GM19463 (cell line): ENCODE results near the gene ISCU.
"Not testable (repeated sequence)": the region's sequence is repeated elsewhere in the genome, so short reads cannot be mapped to it uniquely, and the experiment has no call there.

ENCODE experiments used
- ATAC-seq: cut with Tn5 transposase; IDR thresholded peaks from one replicate; pipeline ENCODE4 v1.9.1; 2021; ENCODE audit warnings: mild to moderate bottlenecking, moderate library complexity; ENCODE audit not compliant: unreplicated experiment

ISCU gene

GRCh38 chr12:108542320-108542719 is 20.1 kb upstream of the ISCU start:
- ATAC-seq = no peak

DNA sequence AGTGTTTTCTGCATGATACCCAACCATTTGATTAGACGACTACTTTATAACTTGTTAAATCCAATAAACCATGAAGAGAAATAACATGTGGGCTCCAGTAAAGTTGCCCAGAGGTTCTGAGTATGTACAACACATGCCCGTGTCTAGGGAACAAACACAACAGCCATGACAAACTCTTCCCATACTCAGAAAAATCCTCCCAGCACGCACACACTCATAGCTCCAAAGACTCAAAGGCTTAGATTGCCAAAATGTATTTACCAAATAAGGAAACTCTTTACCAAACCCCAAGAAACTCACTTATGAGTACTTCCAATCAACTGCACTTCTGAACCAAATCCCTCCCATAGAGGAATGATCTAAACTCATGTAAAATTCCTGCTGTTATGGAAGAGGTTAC is 18.7 kb upstream of the ISCU start:
- ATAC-seq = no peak

- no peak for ATAC-seq
Observed at GRCh38 chr12:108547686-108548085, 14.7 kb upstream of the ISCU start.

DNA sequence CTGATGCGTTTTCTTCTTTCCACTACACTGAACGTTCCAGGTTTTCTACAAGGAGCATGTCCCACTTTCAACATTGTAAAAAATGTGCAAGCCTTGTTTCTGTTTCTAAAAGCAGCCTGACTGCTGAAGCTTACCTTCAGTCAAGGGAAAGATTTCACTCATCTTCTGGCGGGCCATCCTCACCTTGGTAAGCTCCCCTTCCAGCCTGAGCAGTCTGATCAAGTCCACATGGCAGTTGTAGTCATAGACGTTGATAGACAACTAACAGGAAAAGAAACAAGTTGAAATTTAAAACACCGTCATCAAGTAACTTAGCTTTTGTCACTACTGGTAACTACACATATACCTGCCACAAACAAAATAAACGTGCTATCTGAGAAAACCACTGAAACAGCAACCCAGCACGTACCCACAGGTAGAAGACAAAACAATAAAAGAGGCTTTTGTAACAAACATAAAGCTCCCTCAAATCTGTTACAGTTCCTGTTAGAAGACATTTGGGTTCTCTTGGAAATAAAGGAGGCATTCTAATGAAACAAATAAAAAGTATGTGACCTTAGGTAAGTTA is 13.4 kb upstream of the ISCU start:
- no peak for ATAC-seq

- no peak for ATAC-seq
Observed at GRCh38 chr12:108551535-108551934, 10.9 kb upstream of the ISCU start.

DNA sequence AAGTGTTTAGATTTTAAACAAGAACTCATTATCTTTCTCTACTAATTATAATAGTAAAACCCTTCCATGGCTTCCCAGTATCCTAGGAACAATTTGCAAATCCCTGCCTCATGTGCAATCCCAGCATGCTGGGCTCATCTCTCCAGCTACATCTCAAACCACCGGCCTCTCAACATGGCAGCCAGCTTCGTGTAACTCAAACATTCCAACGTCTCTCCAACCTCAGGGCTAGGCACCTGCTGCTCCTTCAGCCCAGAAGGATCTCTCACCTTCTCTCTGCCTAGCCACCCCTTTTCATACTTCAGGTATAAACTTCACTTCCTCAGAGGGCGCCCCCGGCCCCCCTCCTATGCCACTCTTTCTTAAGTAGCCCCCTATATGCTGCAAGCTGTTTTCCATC is 8.6 kb upstream of the ISCU start:
- no peak for ATAC-seq

- ATAC-seq = not testable (repeated sequence)
Observed at GRCh38 chr12:108555383-108555782, 7.0 kb upstream of the ISCU start.

DNA sequence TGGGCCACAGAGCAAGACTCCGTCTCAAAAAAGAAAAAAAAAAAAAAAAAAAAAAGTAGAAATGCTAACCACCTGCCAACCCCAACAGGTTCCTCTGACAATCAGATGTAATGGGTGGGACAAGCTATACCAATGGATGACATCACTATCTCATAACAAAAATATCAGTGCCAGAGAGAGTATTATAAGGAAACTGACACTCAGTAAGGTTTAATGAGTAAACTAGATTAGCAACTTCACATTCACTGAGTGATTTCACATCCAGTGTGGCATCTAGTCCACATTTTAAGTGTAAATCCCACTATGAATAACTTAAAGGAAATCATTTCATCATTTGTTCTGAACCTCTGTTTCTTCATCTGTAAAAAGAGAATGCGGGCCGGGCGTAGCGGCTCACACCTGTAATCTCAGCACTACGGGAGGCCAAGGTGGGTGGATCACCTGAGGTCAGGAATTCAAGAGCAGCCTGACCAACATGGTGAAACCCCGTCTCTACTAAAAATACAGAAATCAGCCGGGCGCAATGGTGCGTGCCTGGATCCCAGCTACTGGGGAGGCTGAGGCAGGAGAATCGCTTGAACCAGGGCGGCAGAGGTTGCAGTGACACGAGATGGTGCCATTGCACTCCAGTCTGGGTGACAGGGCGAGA is 3.3 kb upstream of the ISCU start:
- no peak for ATAC-seq

DNA sequence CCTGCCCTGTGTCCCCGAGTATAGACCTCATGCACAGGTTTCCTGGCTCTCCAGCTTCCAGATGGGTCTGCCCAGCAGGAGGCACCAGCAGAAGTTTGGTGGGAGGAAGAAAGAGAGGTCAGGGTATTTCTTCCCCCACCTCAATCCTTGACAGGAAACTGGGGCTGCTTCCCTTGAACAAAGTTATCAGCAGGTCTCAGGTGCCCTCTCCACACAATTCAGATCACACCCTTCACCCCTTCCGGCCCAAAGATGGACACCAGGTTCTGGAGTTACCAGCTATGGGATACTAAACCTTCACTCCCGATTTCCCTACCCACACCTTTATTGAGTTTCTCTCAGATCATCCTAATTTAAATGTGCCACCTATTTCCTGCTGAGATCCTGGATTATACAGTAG is 2.6 kb upstream of the ISCU start:
- no peak for ATAC-seq

GRCh38 chr12:108560321-108560721 is 2.1 kb upstream of the ISCU start:
- ATAC-seq = no peak

DNA sequence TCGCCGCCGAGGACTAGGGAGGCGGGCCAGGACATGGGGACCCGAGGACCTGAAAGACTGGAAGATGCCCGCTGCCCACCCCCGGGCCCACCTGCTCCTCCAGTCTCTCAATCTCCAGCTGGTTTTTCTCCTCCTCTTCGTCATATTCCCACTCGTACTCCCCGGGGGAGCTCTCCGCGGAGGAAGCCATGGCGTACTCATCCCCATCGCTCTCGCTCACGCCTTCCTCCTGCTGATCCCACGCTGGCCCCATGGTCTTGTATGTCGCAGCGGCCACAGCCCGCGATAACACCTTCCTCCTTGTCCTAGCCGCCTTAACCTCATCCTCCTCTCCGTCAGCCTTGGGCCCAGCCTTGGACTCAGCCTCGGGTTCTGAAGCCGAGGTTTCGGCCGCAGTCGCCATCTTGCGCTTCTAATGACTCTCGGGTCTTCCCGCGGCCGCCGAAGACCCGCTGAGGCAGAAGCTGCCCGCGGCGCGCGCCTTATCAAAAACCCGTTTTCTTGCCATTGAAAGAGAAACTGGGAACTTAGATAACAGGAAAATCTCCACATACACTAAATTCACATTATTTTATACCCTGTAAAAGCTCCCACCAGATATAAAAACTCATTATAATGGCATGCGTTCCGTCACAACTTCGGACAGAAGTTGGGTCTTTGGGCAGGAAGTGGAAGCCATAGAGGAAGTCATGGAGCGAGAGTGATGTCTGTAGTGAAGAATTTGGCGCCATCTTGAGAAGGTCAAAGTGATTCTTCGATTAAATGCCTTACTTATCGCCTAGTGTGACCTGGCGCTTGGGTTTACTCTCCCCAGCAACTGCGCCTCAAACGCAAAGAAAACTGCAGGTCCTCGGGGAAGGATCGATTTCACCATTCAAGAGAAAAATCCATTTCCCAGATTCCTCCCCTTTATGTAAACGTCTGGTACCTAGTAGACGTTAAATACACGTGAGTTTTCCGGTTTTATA is 1.4 kb upstream of the ISCU start, which contains the start of gene SART3:
TSS of gene SART3 (minus strand) at position 422 of the 968 bp plus-strand sequence. CDS start at position 403, 19 bp downstream.
- peak; percentile 34 for ATAC-seq

DNA sequence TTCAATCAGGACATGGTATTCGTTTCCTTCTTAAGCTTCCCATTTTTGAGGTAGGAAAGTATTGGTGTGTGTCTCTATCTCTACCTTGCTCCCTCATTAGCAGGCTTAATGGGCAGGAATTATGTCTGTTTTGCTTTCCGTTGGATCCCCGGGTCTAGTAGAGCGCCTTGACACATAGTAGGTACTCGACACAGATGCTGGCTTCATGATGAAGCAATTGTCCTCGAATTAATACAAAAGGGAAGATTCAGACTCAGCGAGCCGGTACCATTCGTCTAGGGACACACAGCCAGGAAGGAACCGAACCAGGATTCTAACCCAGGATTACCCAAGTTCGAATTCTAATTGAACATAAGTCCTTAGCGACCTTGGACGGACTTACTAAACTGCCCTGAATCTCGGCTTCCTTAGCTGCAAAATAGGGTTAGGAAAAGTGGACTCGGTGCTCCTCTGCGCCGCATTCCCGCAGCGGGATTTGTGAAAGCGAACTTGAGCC is 496 bp upstream of the ISCU start:
- ATAC-seq = no peak

- peak; percentile 40 for ATAC-seq
Observed at GRCh38 chr12:108563136-108563803, 874 bp downstream of the ISCU start.

DNA sequence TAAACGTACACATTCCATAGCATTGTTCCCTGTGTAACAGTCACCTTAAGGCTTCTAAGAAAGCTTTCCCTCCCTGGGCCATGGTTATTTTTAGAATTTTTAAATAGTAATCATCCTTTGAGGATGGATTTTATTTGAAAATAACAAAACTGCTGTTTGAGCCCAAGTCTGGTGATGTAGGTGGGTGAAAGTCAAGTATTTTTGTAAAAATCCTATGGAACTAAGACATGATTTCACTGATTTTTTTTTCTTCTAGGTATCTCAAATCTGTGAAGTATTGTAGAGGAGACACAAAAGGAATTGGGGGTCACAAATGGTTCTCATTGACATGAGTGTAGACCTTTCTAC is 1.4 kb downstream of the ISCU start:
- ATAC-seq = no peak

GRCh38 chr12:108564724-108565123 is 2.3 kb downstream of the ISCU start:
- ATAC-seq = no peak

GRCh38 chr12:108565146-108565545 is 2.8 kb downstream of the ISCU start:
- ATAC-seq = no peak

DNA sequence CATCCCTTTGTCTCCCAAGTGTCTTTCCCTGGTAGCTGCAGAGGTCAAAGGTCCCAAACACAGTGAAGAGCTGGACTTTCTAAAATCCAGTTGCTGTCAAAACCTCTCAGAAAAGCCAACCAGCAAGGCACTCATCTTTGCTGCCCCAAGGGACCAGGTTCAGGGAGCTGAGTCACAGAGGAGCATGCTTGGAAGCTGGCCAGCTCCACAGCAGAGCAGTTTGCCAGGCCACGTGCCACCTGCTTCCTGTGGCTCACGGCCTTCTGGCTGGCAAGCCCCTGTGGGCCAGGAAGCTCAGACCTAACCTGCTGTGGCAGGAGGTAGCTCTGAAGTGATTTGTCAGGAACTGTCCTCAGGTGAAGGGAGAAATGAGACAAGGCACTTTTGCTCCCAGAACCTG is 3.6 kb downstream of the ISCU start:
- no peak for ATAC-seq

DNA sequence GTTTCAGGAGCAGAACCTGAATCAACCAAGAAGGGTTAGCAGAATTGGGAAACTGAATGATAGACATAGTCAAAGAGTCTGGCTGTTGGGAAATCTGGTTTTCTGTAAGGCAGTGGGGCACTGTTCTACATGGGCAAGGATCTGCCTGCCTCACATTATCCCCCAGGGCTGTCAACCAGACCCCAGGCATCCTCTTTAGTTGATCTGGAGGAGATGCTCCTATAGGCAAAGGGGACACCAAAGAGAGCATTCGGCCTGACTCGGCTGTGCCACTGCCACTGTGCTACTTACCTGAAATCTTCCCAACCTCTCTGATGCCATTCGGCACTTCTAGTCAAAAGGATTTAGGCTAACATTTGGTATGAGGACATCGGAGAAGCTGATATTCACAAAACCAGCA is 4.1 kb downstream of the ISCU start:
- ATAC-seq = no peak

DNA sequence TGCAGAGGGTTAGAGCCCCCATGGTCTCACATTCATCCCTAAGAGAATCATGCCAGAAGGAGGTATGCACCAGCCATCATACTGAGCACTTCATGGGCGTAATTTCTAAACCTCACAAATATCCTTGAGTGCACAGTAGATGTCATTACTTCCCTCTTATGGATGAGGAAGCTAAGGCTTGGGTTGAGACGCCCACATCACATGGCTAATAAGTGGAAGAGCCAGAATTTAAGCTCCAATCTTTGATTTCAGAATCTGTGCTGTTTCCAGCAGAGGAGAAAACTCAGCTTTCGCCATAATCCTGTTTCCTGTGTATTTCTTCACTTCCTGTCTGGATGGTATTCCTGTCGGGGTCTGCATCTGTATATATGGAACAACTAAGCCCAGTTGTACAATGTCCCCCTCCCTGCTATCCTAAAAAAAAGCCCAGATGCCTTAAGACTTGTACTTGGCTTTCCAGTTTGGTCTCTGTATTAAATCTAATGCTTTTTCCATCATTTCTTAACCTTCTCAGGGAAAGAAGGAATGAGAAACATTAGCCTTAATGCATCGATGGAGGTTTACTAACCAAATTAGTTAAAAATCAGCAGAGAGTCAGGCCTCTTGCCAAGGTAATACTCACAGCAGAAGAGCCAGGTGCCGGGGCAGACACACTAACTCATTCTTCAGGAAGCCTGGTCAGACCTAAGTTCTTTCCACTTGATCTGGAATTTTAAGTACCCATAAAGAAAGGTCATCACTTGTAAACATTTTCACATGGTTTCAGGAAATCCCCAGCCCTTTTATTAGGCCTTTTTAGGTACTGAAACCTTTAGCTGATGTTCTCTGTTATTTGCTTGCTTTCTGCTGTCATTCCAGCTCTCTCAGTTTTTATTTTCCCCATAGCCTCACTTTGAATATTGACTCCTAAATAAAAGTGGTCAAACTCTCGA is 5.3 kb downstream of the ISCU start:
- ATAC-seq = no peak
